Right renal cortex interstitium (tissue), 3 donors: ENCODE results near the gene CCL14. TPM values are rescaled to one million over a fixed set of nuclear protein-coding genes. Genes with fewer than 3 reads are reported as not detected.
"Not testable (repeated sequence)": the region's sequence is repeated elsewhere in the genome, so short reads cannot be mapped to it uniquely, and the experiment has no call there.

Source experiments
- DNase-seq, 3 donors: peaks; one replicate each; pipeline ENCODE4 v3.0.0-alpha.2; 2013; ENCODE audit warnings: low read depth in 3 of 3, low spot score in 2 of 3
- polyA plus RNA-seq, 3 donors: library from polyadenylated mRNA; unstranded; fragments of 120-200 nt; gene quantifications; one replicate each; pipeline ENCODE4 v1.2.1, GENCODE V29; 2013; ENCODE audit not compliant: insufficient read length in 3 of 3

The CCL14 gene
- polyA plus RNA-seq, result 10 to 100 TPM; 14.1 to 25.3 (median 16.3) TPM

DNA sequence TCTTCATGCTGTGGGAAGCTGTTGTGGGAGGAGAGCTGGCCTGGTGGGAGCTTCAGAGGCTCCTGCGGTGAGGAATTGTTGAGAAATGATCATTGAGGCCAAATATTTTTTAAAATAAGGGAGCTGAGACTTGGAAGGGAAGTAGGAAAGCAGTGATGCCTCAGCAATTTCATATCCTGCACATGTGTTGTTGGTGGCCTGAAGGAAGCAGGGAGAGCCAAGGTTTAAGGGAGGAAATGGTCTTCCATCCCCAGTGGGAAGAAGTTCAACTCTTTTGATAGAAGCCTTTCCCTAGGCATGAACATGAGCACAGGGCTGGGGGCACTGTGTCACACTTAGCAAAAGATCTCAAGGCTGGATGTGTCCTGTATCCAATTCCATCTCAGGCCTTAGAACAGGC, at the start of gene CCL14:
CCL14 (minus strand) TSS at position 87 of the 400 bp plus-strand sequence; CDS start at position 7, 80 bp downstream.
- DNase-seq, result no peak

- DNase-seq, result no peak
These were observed 49.7 kb upstream of the CCL14 start for GRCh38 chr17:36036235-36036634.

DNA sequence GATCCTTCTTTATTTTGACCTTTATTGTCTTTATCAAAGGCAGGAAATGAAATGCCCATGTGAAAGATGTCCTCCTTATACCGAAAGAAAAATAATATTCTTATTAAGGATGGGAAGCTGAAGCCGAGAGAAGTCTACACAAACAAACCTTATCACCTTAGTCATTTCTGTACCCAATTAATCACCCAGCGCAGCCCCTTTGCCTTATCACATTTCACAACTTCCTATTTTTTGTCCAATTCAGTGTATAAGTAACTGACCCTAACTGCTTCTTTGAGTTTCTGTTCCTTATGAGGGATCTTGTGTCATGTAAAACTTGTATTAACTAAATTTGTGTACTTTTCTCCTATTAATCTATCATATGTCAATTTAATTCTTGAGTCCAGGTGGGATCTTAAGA, 47.6 kb upstream of the CCL14 start:
- DNase-seq, result no peak

GRCh38 chr17:36030956-36031355, 44.4 kb upstream of the CCL14 start:
- DNase-seq, result no peak

GRCh38 chr17:36027761-36028160, 41.2 kb upstream of the CCL14 start:
- DNase-seq, result no peak

- no peak for DNase-seq
These were observed 37.8 kb upstream of the CCL14 start for GRCh38 chr17:36024106-36024869.

GRCh38 chr17:36019423-36019822, 32.9 kb upstream of the CCL14 start:
- no peak for DNase-seq

- no peak for DNase-seq
These were observed 31.3 kb upstream of the CCL14 start, which contains the start of gene CCL23 for GRCh38 chr17:36017799-36018198. Gene CCL23 (minus strand): TSS chr17:36017972. CDS start chr17:36017897, 75 bp downstream.

GRCh38 chr17:36016555-36016954, 30.0 kb upstream of the CCL14 start:
- DNase-seq, result no peak

- DNase-seq, result not testable (repeated sequence)
These were observed 29.4 kb upstream of the CCL14 start for GRCh38 chr17:36015895-36016294.

GRCh38 chr17:36014946-36015345, 28.4 kb upstream of the CCL14 start:
- no peak for DNase-seq

- no peak for DNase-seq
These were observed 24.7 kb upstream of the CCL14 start for GRCh38 chr17:36011201-36011600.

- no peak for DNase-seq
These were observed 22.6 kb upstream of the CCL14 start for GRCh38 chr17:36008998-36009665.

DNA sequence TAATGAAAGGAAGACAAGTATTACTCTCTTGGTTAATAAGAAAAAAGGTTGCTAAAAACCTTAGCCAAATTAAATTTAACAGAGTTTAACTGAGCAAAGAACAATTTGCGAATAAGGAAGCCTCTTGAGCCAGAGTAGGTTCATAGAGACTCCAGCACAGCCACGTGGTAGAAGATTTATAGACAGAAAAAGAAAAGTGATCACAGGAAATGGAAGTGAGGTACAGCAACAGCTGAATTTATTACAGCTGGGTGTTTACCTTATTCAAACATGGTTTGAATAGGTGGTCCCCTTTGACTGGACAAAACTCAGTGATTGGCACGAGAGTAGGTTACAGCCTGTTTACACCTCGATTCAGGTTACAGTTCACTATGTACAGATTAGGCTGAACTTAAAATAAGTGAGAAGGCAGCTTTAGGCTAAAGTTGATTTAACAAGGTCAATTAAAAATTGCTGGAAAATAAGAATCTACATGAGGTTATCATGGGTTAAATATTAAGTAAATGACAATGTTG, 18.1 kb upstream of the CCL14 start:
- peak in 1 of 3 donors; percentile 30 for DNase-seq

- no peak for DNase-seq
These were observed 16.1 kb upstream of the CCL14 start for GRCh38 chr17:36002631-36003030.

GRCh38 chr17:36001862-36002603, 15.5 kb upstream of the CCL14 start:
- peak in 2 of 3 donors; percentile 10 to 32 for DNase-seq

- DNase-seq, result no peak
These were observed 14.7 kb upstream of the CCL14 start, which contains the start of gene CCL15 for GRCh38 chr17:36001110-36001771. Gene CCL15 (minus strand): TSS chr17:36001553. CDS start chr17:36001492, 61 bp downstream.

- no peak for DNase-seq
These were observed 14.2 kb upstream of the CCL14 start for GRCh38 chr17:36000732-36001109.

GRCh38 chr17:35998756-35999155, 12.2 kb upstream of the CCL14 start:
- DNase-seq, result no peak

GRCh38 chr17:35998018-35998545, 11.6 kb upstream of the CCL14 start:
- DNase-seq, result no peak
